H1 (cell line): ENCODE data around the gene ELOF1. TPM values are rescaled to one million over a fixed set of nuclear protein-coding genes. Genes with fewer than 3 reads are reported as not detected.

Source experiments
- ASH2L ChIP-seq: fragments of 200-600, 300-600 bp; sonication (generic); IDR thresholded peaks from one replicate; pipeline ENCODE4 v1.7.1; 2017; ENCODE audit warnings: low read length
- ATF2 ChIP-seq: IDR thresholded peaks from 2 replicates; pipeline ENCODE4 v1.6.1; 2012; ENCODE audit warnings: low read length, inconsistent platforms
- BACH1 ChIP-seq: IDR thresholded peaks from 2 replicates; pipeline ENCODE4 v1.6.1; 2012; ENCODE audit warnings: low read length, improper control_type of control experiment
- CBX8 ChIP-seq: fragments of 300-800, 300-1000 bp; sonication (generic); IDR thresholded peaks from 2 replicates; pipeline ENCODE4 v1.7.1; 2016; ENCODE audit warnings: low read depth, low read length, borderline replicate concordance
- CHD1 ChIP-seq: IDR thresholded peaks from 2 replicates; pipeline ENCODE4 v1.6.1; 2012; ENCODE audit warnings: low read depth, low read length, improper control_type of control experiment
- CHD2 ChIP-seq: IDR thresholded peaks from 2 replicates; pipeline ENCODE4 v1.6.1; 2012; ENCODE audit warnings: low read length, improper control_type of control experiment
- CREB1 ChIP-seq: IDR thresholded peaks from 2 replicates; pipeline ENCODE4 v1.6.1; 2012; ENCODE audit warnings: inconsistent platforms
- CTCF ChIP-seq, 3 experiments: IDR thresholded peaks; 1 replicate in 2 of 3; 2 replicates in 1 of 3; pipeline versions ENCODE4 v1.5.1 to v1.6.1; 2011; ENCODE audit warnings: low read length in 3 of 3, mild to moderate bottlenecking in 3 of 3, inconsistent platforms in 2 of 3, low read depth in 1 of 3, moderate library complexity in 1 of 3; ENCODE audit not compliant: insufficient read depth in 1 of 3; ENCODE audit errors: control extremely low read depth in 1 of 3
- FOSL1 ChIP-seq: IDR thresholded peaks from 2 replicates; pipeline ENCODE4 v1.6.1; 2011; ENCODE audit warnings: mild to moderate bottlenecking, low read depth, low read length, moderate library complexity; ENCODE audit not compliant: insufficient read depth
- HDAC6 ChIP-seq: IDR thresholded peaks from one replicate; pipeline ENCODE4 v1.7.1; 2012; ENCODE audit warnings: low read depth, mild to moderate bottlenecking, inconsistent platforms, low read length, moderate library complexity
- KDM4A ChIP-seq: IDR thresholded peaks from one replicate; pipeline ENCODE4 v1.7.1; 2012; ENCODE audit warnings: low read depth, mild to moderate bottlenecking, moderate library complexity, low read length, inconsistent platforms; ENCODE audit not compliant: severe bottlenecking
- POLR2A ChIP-seq, 2 experiments: IDR thresholded peaks; 1 replicate in 1 of 2; 2 replicates in 1 of 2; pipeline ENCODE4 v1.6.1; 2011; ENCODE audit warnings: low read depth in 2 of 2, low read length in 2 of 2, mild to moderate bottlenecking in 2 of 2; ENCODE audit errors: control extremely low read depth in 1 of 2
- POU5F1 ChIP-seq: IDR thresholded peaks from 2 replicates; pipeline ENCODE4 v1.6.1; 2011; ENCODE audit warnings: low read depth, mild to moderate bottlenecking, low read length, moderate library complexity
- SAP30 ChIP-seq: fragments of 300-600 bp; sonication (generic); IDR thresholded peaks from 2 replicates; pipeline ENCODE4 v1.7.1; 2012; ENCODE audit warnings: low read length, moderate library complexity, mild to moderate bottlenecking, inconsistent platforms; ENCODE audit not compliant: insufficient read depth, insufficient replicate concordance
- SIRT6 ChIP-seq: IDR thresholded peaks from one replicate; pipeline ENCODE4 v1.7.1; 2012; ENCODE audit warnings: low read length, inconsistent platforms
- SIX5 ChIP-seq: IDR thresholded peaks from 2 replicates; pipeline ENCODE4 v1.6.1; 2011; ENCODE audit warnings: mild to moderate bottlenecking, low read depth, low read length
- SRF ChIP-seq: IDR thresholded peaks from 2 replicates; pipeline ENCODE4 v1.6.1; 2011; ENCODE audit warnings: mild to moderate bottlenecking, low read depth, low read length, moderate library complexity
- YY1 ChIP-seq: IDR thresholded peaks from 2 replicates; pipeline ENCODE4 v1.6.1; 2011; ENCODE audit warnings: low read depth, mild to moderate bottlenecking, low read length
- ZNF274 ChIP-seq: IDR thresholded peaks from 2 replicates; pipeline ENCODE4 v1.7.0; 2012; ENCODE audit warnings: low read length, borderline replicate concordance; ENCODE audit errors: extremely low read depth
- polyA plus RNA-seq, 7 experiments: library from polyadenylated mRNA; depleted of rRNA in 3 of 7; stranded (reverse) in 5 of 7; unstranded in 2 of 7; fragments of >200 nt in 5 of 7; fragments of 200-250 nt in 2 of 7; gene quantifications; 1 replicate in 5 of 7; 2 replicates in 1 of 7; 4 replicates in 1 of 7; pipeline versions ENCODE4 v1.2.1 to v1.2.3, GENCODE V29; 2011 to 2013; ENCODE audit warnings: missing spikeins in 2 of 7, mixed read lengths in 2 of 7
- total RNA-seq: library from RNA; stranded (reverse); fragmentation: NEBNext Ultra II Directional; extraction: Animal tissue kit (Norgen Biotek cat#: 25700); gene quantifications from 2 replicates; pipeline ENCODE4 v1.2.1, GENCODE V29; 2021
- TF ChIP-seq, protein P1 (sequence below): IDR thresholded peaks from 2 replicates; pipeline ENCODE4 v1.6.1; 2011; ENCODE audit warnings: low read length, improper control_type of control experiment

Gene ELOF1
- total and polyA plus RNA-seq, 2 of the 8 experiments (the other 6 are each of a cell fraction or from before 2014, with no cell fraction given), result 84.2 to 101 TPM

- TF ChIP-seq, protein P1, sequence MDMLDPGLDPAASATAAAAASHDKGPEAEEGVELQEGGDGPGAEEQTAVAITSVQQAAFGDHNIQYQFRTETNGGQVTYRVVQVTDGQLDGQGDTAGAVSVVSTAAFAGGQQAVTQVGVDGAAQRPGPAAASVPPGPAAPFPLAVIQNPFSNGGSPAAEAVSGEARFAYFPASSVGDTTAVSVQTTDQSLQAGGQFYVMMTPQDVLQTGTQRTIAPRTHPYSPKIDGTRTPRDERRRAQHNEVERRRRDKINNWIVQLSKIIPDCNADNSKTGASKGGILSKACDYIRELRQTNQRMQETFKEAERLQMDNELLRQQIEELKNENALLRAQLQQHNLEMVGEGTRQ, result no peak
- TF ChIP-seq CHD1, result no peak
- TF ChIP-seq POU5F1, result no peak
- TF ChIP-seq BACH1, result no peak
- TF ChIP-seq ATF2, result no peak
- TF ChIP-seq SRF, result no peak
- TF ChIP-seq FOSL1, result no peak
- TF ChIP-seq KDM4A, result no peak
- peak; percentile 12 to 29 (median 20); a peak in 3 of 4 replicates for TF ChIP-seq CTCF (IDR thresholded peaks at IDR 0.05; ENCODE audit: control extremely low read depth in 1 of 3, insufficient read depth in 1 of 3, low read depth in 1 of 3, low read length in 3 of 3)
- TF ChIP-seq SAP30, result no peak
- TF ChIP-seq CHD2, result 0 out of 2 replicates have a peak, but pooled peaks have one; percentile 25
- TF ChIP-seq CBX8, result no peak
- TF ChIP-seq SIX5, result no peak
- TF ChIP-seq SIRT6, result no peak
- TF ChIP-seq YY1, result no peak
- TF ChIP-seq HDAC6, result no peak
- TF ChIP-seq CREB1, result peak; percentile 85
- TF ChIP-seq ZNF274, result no peak
- TF ChIP-seq ASH2L, result peak; percentile 25
- peak; percentile 92 to 98 for TF ChIP-seq POLR2A (IDR thresholded peaks at IDR 0.05; ENCODE audit: control extremely low read depth in 1 of 2, low read depth in 2 of 2, low read length in 2 of 2)
Observed at GRCh38 chr19:11597202-11598102, 38.4 kb upstream of the ELOF1 start, which contains the start of gene ZNF627 (continued).
